HG03457 (cell line): ENCODE data around the gene MED4.
"Not testable (repeated sequence)": the region's sequence is repeated elsewhere in the genome, so short reads cannot be mapped to it uniquely, and the experiment has no call there.

ENCODE experiments used
- ATAC-seq: cut with Tn5 transposase; IDR thresholded peaks from one replicate; pipeline ENCODE4 v1.9.1; 2021; ENCODE audit warnings: moderate number of reproducible peaks; ENCODE audit not compliant: unreplicated experiment

MED4 gene

DNA sequence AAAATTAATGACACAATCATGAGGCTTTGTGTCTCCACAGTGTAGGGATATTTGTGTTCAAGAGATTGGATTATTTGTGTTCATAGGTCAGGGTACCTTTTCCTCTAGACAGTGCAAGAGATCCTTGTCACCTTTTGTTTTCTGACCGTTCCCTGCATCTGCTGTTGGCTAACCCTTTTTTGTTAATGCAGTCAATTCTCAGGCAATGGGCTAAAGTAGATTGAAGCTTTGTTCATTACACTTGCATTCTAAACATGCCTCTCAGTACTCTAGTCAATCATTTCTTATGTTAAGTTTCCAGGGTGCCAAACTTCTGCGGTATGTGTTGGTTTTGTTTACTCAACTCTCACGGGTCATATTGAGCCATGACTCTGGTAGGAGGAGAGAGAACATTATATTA lies 1.8 kb upstream of the MED4 start:
- no peak for ATAC-seq

DNA sequence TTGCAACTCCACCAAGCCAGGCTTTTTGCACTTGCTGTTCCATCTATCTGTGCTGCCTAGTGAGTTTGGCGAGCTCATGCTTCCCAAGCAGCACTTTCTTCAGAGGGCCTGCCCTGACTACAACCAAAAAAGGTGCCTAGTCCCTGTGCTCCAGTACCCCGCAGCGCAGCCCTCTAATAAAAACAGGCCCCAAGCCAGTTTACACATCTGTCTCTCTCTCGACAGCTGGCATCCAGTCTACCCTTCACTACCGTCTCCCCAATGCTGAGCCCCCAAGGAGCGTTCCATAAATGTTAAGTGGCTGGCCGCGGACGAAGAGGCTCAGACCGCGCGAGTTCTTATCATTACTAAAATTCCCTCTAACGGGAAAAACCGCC lies 512 bp downstream of the MED4 start:
- ATAC-seq: peak; percentile 5

DNA sequence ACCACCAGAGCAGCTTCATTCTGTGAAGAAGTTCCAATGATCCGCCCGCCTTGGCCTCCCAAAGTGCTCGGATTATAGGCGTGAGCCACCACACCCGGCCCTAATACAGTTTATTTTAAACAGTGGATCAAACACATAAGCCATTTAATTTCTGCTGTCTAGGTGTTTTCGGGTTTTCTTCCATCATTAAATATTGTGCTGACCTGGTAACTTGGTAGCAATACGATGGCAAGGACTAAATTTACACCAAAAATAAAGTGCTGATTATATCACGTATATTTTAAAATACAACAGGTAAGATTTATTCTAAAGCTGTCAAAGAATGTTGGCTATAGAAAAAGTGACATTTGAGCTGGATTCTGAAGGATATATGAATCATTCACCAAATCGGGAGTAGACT lies 1.3 kb downstream of the MED4 start:
- no peak for ATAC-seq

DNA sequence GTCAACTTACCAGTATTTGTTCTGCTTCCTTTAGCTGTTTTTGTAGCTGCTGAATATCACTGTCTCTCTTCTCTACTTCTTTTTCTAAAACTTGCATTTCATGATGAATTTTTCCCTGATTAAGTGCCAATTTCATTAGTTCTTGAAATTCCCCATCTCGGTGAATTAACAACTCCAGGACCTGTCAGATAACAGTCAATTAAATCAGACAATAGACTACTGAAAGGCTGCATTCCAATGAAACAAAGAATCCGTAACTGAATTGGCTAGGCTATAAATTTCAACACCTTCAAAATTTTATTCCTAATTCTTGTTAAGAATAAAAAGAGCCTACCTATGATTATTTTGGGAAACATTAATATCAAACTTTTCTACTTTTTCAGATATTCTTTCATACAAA lies 8.6 kb downstream of the MED4 start:
- no peak for ATAC-seq

DNA sequence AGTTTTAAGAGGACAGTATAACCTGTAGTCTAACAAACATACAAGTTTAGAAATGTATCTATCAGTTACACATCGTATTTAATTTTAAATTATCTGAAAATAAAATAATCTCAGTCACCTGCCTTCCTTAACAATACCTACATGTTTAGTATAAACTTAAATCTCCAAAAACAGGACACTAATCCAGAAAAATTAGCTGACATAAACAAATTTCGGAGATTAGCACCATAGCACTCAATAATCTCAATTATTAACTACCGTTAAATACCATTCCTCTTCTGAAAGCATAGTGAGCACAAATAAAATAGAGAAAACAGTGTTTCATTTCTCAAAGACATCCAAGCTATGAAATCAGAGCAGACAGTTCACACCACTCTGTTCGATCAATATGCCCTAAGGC lies 13.2 kb downstream of the MED4 start:
- no peak for ATAC-seq

DNA sequence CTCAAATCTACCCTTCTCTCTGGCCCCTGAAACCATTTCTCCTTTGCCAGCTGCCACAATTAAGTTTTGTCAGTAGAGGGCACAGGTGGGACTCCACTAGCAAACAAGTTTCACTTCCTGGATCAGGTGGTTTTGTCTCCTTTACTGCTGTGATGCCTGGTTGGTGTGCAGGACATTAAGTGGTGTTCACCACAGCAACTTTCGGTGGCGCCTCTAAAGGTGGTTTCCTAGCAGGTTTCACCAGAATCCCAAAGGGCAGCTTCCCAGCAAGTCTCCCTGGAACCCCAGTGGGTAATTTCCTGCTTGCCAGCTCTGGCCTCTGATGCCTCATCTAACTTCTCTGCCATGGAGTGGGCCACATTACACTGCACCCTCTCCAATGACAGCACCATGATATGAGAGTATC lies 16.6 kb downstream of the MED4 start:
- ATAC-seq: peak; percentile 98

DNA sequence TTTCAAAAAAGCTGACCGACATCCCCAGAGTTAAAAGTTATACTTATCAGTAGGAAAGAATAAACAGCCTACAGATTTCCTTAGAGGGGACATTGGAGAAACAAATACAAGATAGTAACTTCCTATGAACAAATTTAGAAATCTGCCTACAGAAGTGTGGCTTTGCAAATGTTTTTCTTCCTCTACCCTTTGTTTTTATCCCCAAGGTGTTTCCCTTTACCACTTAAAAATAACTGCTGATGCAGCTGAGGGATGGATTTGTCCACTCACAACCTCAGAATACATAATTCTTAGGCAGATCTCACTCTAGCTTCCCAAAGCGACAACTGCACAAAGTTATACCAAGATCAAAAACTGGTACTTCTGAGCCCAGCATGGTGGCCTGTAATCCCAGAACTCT lies 20.9 kb downstream of the MED4 start:
- ATAC-seq: no peak

DNA sequence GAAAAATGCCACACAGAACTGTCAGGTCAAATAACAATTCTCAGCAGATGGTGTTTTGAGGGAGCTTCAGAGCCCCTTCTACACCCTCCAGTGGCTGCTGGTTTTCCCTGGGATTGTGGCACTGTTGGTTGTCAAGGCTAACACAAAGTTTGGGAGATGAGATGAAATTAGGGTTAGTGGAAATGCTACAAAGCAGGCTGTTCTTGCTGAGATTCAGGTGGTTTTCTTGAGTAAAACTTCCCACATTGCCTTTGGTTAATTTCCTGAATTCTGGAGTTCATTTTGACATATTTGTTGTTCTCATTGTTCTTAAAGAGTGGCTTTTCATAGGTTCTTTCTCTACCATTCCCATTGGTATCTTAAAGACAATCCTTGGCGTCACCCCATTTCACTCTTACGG lies 22.1 kb downstream of the MED4 start:
- no peak for ATAC-seq

DNA sequence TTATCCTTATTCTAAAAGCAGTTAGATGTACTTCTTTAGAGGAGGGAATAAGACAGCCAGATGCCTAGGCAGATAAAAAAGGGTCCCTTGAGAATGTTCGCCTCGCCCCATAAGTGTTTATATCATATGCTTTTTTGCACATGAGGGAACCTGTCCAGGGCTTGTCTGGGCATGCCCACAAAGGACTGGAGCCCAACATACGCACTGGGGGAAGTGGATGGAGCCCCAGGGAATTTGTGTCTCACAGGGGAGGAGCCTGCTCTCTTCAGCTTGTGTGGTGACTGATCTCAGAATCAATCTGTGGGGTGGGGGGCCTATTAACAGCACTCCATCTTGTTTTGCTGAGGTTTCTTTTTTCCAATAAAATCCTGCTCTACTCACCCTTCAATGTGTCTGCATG lies 22.6 kb downstream of the MED4 start:
- ATAC-seq: no peak

DNA sequence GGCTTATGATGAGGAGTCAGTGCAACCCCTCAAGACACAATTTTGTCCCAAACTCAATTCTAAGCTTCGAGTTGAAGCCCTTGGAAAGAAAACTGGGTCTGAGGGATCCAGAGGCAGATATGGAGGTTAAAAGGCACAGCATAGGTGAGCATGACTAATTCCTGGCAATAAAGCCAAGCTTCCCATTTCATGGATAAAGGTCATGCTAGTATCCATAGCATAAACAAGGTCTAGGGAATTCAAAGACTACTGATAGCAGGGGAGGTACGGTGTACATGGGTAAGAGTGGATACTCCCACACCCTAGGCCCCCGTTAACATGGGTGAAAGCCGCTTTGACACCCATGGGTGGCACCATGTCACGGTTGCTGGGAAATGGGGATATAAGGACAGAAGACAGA lies 24.0 kb downstream of the MED4 start:
- ATAC-seq: no peak

DNA sequence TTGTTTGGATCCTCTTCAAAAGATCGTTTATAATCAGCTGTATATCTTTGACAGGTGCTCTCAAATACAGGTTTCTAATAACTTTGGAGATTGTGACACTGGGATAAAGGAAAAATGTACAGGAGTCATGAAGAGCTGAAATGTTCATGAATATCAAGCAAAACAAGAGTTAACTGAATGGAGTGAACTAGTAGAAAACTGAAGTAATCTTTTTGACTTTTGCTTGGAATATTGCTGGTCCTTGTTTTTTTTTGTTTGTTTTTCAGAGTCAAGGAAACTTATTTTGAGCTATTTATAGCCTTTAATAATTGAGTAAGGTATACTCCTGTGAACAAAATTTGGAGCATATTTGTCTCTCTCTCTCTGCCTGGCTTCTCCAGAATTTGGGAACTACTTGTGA lies 25.3 kb downstream of the MED4 start:
- ATAC-seq: no peak

DNA sequence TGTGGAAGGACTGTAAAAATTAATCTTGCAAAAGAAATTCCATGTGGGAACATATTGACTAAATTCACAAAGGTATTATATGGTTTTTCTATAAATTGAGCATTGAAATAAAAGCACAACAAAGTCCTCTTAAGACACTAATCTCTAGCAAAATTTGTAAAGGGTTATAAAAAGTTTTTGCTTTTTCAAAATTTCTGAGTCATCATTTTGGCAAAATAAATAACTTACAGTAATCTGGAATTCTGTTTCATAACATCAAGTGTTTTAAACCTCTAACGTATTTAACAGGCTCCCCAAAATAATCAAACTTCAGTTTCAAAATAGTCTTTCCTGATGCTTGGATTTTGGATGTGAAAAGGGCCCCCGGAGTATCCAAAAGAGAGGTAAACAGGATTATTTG lies 26.0 kb downstream of the MED4 start:
- no peak for ATAC-seq

DNA sequence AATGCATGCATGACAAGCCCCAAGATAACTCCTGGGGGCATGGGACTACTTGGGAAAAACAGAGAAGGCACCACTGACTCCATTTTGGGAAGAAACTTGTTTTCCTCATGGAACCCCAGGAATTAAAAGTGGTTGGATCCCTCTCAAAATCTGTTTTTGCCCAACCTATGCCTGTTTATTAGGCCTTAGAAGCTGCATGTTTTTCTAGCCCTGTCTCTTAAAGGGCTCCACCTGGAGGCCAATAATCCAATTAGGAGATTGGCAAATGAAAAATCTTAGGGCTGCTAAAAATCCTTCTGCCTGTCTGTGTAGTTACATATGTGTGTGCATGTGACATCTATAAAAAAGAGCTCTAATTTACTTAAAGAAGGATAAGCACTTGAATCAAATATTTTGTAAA lies 26.9 kb downstream of the MED4 start:
- no peak for ATAC-seq

DNA sequence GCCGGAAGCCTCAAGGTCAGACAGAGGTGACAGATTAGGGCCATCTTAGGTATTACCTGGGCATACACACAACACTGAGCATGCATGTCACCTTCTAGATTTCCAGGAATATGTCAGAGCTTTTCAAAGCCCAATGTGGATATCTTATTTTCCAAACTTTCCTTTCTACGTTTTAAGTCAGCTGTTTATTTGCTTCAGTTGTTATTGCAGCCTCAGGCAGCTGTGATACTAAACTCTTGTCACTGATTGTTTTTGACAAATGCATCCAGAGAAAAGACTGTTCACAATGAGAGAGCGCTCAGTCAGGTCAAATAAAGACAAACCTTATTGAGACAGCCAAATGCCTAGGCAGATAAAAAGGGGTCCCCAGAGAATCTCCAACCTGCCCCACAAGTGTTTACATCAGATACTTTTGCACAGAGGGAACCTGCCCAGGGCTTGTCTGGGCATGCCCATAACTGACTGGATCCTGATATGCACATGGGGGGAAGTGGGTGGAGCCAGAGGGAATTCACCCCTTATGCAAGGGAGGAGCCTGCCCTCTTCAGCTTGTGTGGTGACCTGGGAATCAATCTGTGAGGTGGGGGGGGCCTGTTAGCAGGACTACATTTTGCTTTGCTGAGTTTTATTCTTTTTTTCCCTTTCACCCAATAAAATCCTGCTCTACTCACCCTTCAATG lies 28.5 kb downstream of the MED4 start:
- ATAC-seq: no peak

DNA sequence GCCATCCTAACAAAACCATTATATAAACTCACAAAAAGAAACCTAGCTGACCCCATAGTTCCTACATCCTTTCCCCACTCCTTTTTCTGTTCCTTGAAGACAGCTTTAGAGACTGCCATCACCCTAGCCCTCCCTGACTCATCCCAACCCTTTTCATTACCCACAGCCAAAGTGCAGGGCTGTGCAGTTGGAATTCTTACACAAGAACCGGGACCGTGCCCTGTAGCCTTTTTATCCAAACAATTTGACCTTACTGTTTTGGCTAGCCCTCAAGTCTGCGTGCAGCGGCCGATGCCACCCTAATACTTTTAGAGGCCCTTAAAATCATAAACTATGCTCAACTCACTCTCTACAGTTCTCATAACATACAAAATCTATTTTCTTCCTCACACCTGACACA lies 35.0 kb downstream of the MED4 start:
- not testable (repeated sequence) for ATAC-seq

DNA sequence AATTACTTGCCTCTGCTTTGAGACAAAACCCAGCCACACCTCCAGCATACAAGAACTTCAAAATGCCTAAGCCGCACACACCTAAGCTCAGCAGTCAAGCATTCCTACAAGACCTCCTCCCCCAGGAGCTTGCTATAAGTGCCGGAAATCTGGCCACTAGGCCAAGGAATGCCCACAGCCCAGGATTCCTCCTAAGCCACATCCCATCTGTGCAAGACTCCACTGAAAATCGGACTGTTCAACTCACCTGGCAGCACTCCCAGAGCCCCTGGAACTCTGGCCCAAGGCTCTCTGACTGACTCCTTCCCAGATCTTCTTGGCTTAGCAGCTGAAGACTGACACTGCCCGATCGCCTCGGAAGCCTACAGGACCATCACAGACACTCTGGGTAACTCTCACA lies 36.4 kb downstream of the MED4 start:
- not testable (repeated sequence) for ATAC-seq

DNA sequence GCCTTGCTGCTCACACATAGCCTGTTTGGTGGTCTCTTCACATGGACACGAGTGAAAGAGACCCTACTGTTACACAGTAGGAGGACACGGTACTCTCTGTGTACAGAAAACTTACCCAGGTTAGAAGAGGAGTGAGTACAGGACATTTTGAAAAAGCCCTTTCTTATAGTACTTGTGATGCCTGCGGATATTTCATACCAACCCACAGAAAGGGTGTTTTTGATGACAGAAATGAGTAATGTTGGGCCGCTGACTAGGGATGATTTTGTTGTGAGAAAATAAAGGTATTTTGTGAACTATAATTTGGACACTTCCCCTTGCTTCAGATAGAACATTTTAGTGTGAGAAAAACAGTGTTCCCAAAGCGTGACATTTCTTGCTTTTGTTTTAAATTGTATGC lies 39.2 kb downstream of the MED4 start:
- ATAC-seq: no peak

DNA sequence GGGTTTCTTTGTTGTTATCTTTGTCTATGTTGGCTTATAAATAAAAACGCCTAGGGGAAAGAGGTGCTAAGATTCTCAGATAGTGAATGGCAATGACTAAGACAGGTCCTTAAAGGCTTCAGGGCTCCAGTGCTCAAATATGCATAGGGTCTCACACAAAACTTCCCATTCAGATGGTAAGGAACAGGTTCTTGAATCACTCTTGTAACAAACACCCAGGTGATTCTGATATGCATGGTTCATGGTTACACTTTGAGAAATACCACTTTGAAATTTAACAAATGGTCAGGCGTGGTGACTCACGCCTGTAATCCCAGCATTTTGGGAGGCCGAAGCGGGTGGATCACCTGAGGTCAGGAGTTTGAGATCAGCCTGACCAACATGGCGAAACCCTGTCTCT lies 40.3 kb downstream of the MED4 start:
- ATAC-seq: no peak

DNA sequence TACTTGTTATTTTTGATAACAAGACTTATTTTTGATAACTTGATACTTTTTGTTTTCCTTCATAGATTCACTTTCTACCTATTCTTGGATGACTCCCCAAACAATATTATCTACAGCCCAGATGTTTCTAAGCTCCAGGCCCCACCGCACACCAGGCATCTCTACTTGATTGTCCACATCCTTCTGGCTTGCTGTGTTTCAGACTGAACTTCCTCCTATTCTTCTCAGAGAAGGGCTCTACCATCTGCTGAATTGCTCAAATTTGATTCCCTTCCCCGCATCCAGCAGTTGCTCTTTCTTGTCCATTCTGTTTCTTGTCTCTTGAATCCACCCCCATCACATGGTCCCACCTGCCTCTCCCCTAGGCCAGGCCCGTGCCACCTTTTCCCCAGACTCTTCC lies 44.4 kb downstream of the MED4 start:
- ATAC-seq: no peak

DNA sequence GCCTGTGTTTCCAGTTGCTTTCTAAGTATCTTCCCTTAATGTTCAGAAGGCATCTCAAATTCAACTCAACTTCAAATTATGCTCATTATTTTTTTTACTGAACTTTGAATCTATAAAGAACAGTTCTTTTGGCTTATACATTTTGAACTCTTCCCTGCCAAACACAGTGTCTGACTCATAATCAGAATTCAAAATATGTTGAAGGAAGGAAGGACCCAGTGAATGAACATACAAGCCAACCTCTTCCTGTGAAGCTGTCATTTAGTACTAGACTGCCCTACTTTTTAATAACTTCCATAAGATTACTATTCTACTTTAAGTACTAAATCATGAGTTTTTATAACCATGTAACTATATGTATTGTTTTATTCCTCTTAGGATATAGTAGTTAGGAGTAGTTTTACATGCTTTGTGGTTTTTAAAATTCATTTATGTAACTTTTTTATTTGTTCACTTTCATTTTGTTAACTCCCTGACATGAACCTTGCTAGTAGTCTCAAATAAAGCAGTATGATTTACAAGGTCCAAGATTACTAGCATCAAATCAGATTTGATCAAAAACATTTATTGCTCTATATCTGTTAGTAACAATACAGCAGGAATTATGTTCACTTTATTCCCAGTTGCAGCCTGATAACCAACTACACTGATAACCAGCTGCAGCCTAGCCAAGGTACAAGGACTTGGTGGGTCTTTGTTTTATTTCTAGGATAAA lies 51.0 kb downstream of the MED4 start:
- ATAC-seq: no peak

DNA sequence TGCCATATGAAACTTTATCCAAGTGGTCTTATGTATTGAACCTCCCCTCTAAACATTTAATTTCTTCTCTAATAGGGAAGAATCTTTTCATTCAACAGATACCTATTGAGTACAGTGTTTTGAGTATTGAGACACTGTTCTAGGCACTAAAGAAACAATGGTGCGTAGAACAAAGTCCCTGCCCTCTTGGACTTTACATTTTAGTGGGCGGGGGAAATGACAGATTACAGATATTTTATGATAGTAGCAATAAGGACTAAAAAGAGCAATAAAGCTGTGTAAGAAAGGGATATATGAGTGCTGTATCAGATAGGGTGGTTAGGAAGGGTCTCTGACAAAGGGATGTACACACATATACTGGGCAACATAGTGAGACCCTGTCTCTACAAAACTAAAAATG lies 52.0 kb downstream of the MED4 start:
- no peak for ATAC-seq

DNA sequence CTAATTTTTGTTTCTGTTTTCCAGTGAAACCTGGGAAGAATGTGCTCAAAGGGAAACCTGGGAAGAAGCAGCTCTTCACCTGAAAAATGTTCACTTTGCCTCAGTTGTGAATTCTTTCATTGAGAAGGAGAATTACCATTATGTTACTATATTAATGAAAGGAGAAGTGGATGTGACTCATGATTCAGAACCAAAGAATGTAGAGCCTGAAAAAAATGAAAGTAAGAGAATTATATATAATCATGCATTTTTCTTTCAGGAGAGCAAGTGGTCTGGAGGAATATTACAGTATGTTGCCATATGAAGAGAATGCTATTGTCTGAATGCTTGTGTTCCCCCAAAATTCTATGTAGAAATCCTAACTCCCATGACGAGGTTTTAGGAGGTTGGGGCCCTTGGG lies 54.0 kb downstream of the MED4 start:
- no peak for ATAC-seq

DNA sequence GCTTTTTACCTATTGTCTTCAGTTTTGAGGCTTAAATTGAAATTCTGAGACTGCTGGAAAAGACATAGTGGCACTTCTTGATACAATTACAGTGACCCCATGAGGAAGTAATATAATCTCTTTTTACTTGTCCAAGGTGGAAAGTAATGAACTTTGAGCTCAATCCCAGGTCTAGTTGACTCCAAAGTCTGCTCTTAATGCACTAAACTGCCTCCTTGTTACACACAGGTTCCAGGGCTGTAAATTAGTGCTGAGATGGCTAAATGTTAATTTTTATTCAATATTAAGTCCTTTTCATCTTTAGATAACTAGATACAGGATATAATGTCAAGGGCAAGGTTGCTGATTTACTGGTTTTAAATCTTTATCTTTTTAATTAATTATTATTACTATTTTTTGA lies 54.9 kb downstream of the MED4 start:
- ATAC-seq: no peak
